NCI-H345 treated with DMSO at 0.1 percent for 48 hours (cell line): ENCODE measurements around the gene ATP5IF1.

Source experiments
- DNase-seq: peaks from one replicate; lab custom pipeline; 2025; ENCODE audit not compliant: unreplicated experiment; lab: John Stamatoyannopoulos, UW

The ATP5IF1 gene

GRCh38 chr1:28264897-28265296 is 29.0 kb downstream of the ATP5IF1 start:
- DNase-seq, result no peak

GRCh38 chr1:28265577-28265976 is 29.7 kb downstream of the ATP5IF1 start:
- DNase-seq, result no peak

- no peak for DNase-seq
Observed at GRCh38 chr1:28266920-28267322, 31.0 kb downstream of the ATP5IF1 start.

- DNase-seq, result no peak
Observed at GRCh38 chr1:28267633-28268032, 31.7 kb downstream of the ATP5IF1 start.

GRCh38 chr1:28269529-28269928 is 33.6 kb downstream of the ATP5IF1 start:
- no peak for DNase-seq

- DNase-seq, result no peak
Observed at GRCh38 chr1:28272215-28272852, 36.4 kb downstream of the ATP5IF1 start.

- no peak for DNase-seq
Observed at GRCh38 chr1:28273216-28273860, 37.4 kb downstream of the ATP5IF1 start.

GRCh38 chr1:28278763-28279162 is 42.8 kb downstream of the ATP5IF1 start:
- DNase-seq, result no peak

- DNase-seq, result no peak
Observed at GRCh38 chr1:28279721-28280120, 43.8 kb downstream of the ATP5IF1 start.

GRCh38 chr1:28280501-28280900 is 44.6 kb downstream of the ATP5IF1 start:
- DNase-seq, result no peak

GRCh38 chr1:28280977-28281381 is 45.1 kb downstream of the ATP5IF1 start:
- no peak for DNase-seq

- DNase-seq, result no peak
Observed at GRCh38 chr1:28281608-28282425, 45.9 kb downstream of the ATP5IF1 start.

- no peak for DNase-seq
Observed at GRCh38 chr1:28282426-28283407, 46.8 kb downstream of the ATP5IF1 start.

- no peak for DNase-seq
Observed at GRCh38 chr1:28286111-28286510, 50.2 kb downstream of the ATP5IF1 start.
